ENCODE data around the gene ERO1B. TPM values are rescaled to one million over a fixed set of nuclear protein-coding genes. Genes with fewer than 3 reads are reported as not detected.

The ERO1B gene
- total and polyA plus RNA-seq, 2 of the 13 experiments (the other 11 are each of a cell fraction or from before 2014, with no cell fraction given): 1.6 to 2.1 TPM

GRCh38 chr1:236211815-236212214 lies 69.9 kb downstream of the ERO1B start:
- Histone ChIP-seq H4K20me1 (ENCODE audit: insufficient read depth, low read length) (no peaks in the 10 kb centered on the region), H3K27ac (ENCODE audit: extremely low read length, insufficient read depth, low read length) (no peak overlapping the region), H3K79me2 (ENCODE audit: insufficient read depth, low read length) (no peaks in the 10 kb centered on the region), H3K9me3 (ENCODE audit: low read length) (no peaks in the 10 kb centered on the region), H3K27me3 (ENCODE audit: control insufficient read depth in 1 of 2, insufficient read depth in 2 of 2, low read length in 2 of 2) (no peaks in the 10 kb centered on the region), H3K4me3 (replicated peaks in 1 of 3; ENCODE audit: insufficient read depth in 1 of 3, low read depth in 2 of 3, low read length in 3 of 3) (no peak overlapping the region), H3K9ac (ENCODE audit: insufficient read depth, low read depth, low read length) (no peak overlapping the region), H3K36me3 (replicated peaks in 1 of 2; ENCODE audit: control insufficient read depth in 1 of 2, insufficient read depth in 2 of 2, low read length in 2 of 2) (no peaks in the 10 kb centered on the region), H3K4me1 (ENCODE audit: insufficient read depth, low read length) (no peaks in the 10 kb centered on the region), H2AFZ (ENCODE audit: low read length) (no peak overlapping the region), H3K4me2 (ENCODE audit: low read depth, low read length) (no peak overlapping the region)
- no peak for DNase-seq (ENCODE audit: low spot score)
- in situ Hi-C loops (cut with HindIII; ENCODE audit: extremely low pct_ligation_motif_present, low pct_unique_long_range_greater_than_20kb): no loop called here
- BruUV-seq (replicated peaks): no TSS peak
- intact Hi-C loops (cut with micrococcal nuclease; ENCODE audit: unreplicated experiment): no loop called here
- CTCF ChIA-PET (ENCODE audit: low intra/inter-chr PET ratio, low total read pairs): no interaction called here
- POLR2A ChIA-PET: no interaction called here
- no peak for FAIRE-seq
- 77% methylated on average over 5 of the region's 5 CpGs for WGBS (ENCODE audit: low lambda C conversion rate)
- TF ChIP-seq THYN1 (CRISPR knock-in tag; IDR thresholded peaks at IDR 0.05; ENCODE audit: borderline replicate concordance, low read depth): no peak
- TF ChIP-seq NPAS2 (CRISPR knock-in tag; IDR thresholded peaks at IDR 0.05; ENCODE audit: borderline replicate concordance): no peak
- TF ChIP-seq MTA3 (CRISPR knock-in tag; IDR thresholded peaks at IDR 0.05): no peak
- TF ChIP-seq TFE3 (CRISPR knock-in tag; IDR thresholded peaks at IDR 0.05): no peak
- TF ChIP-seq MBNL3 (CRISPR knock-in tag; conservative IDR thresholded peaks at IDR 0.05): no peak
- TF ChIP-seq NFE2L2 (IDR thresholded peaks at IDR 0.05; ENCODE audit: low read length): 0 out of 2 replicates have a peak, but pooled peaks have one; percentile 9
- ATAC-seq: no peak

- in situ Hi-C loops (cut with HindIII; ENCODE audit: extremely low pct_ligation_motif_present, low pct_unique_long_range_greater_than_20kb) (no loop called here), intact Hi-C loops (cut with micrococcal nuclease; ENCODE audit: unreplicated experiment) (no loop called here)
- H3K4me3 ChIP-seq (replicated peaks in 1 of 3; ENCODE audit: insufficient read depth in 1 of 3, low read depth in 2 of 3, low read length in 3 of 3): no peak overlapping the region
- H4K20me1 ChIP-seq (ENCODE audit: insufficient read depth, low read length): no peaks in the 10 kb centered on the region
- POLR2A ChIA-PET: no interaction called here
- no peak overlapping the region for H3K9ac ChIP-seq (ENCODE audit: insufficient read depth, low read depth, low read length)
- FAIRE-seq (no peak), ATAC-seq (no peak), DNase-seq (ENCODE audit: low spot score) (no peak)
- TF ChIP-seq ZNF225 (CRISPR knock-in tag; IDR thresholded peaks at IDR 0.05) (no peak), PHB2 (IDR thresholded peaks at IDR 0.05; ENCODE audit: partially characterized antibody) (no peak), CBX2 (IDR thresholded peaks at IDR 0.05; ENCODE audit: low read depth, low read length) (no peak), CBX2 (CRISPR knock-in tag; IDR thresholded peaks at IDR 0.05; ENCODE audit: low read depth) (no peak), MAFF (IDR thresholded peaks at IDR 0.05; ENCODE audit: low read depth, low read length) (0 out of 2 replicates have a peak, but pooled peaks have one; percentile 2), SALL2 (CRISPR knock-in tag; IDR thresholded peaks at IDR 0.05) (no peak), NFE2L1 (CRISPR knock-in tag; IDR thresholded peaks at IDR 0.05; ENCODE audit: borderline replicate concordance) (no peak), MAFK (conservative IDR thresholded peaks at IDR 0.05 in 1 of 2, IDR thresholded peaks at IDR 0.05 in 1 of 2; ENCODE audit: low read length in 2 of 2) (peak in 1 of 2 experiments; percentile 34; a peak in 1 of 4 replicates), MTERF4 (CRISPR knock-in tag; IDR thresholded peaks at IDR 0.05) (no peak), ZBTB43 (CRISPR knock-in tag; conservative IDR thresholded peaks at IDR 0.05) (no peak)
- CTCF ChIA-PET (ENCODE audit: low intra/inter-chr PET ratio, low total read pairs): no interaction called here
- 0 out of 2 replicates have a peak, but pooled peaks cover 5% of the 10 kb centered on the region for H3K4me1 ChIP-seq (ENCODE audit: insufficient read depth, low read length)
- no peaks in the 10 kb centered on the region for H3K79me2 ChIP-seq (ENCODE audit: insufficient read depth, low read length)
- no TSS peak for BruUV-seq (replicated peaks)
- H3K9me3 ChIP-seq (ENCODE audit: low read length): no peaks in the 10 kb centered on the region
- H3K36me3 ChIP-seq (replicated peaks in 1 of 2; ENCODE audit: control insufficient read depth in 1 of 2, insufficient read depth in 2 of 2, low read length in 2 of 2): no peaks in the 10 kb centered on the region
- H3K27me3 ChIP-seq (ENCODE audit: control insufficient read depth in 1 of 2, insufficient read depth in 2 of 2, low read length in 2 of 2): no peaks in the 10 kb centered on the region
- H3K4me2 ChIP-seq (ENCODE audit: low read depth, low read length): no peak overlapping the region
- H2AFZ ChIP-seq (ENCODE audit: low read length): no peak overlapping the region
- no peak overlapping the region for H3K27ac ChIP-seq (ENCODE audit: extremely low read length, insufficient read depth, low read length)
These were observed 72.0 kb downstream of the ERO1B start for GRCh38 chr1:236209713-236210112.
